ENCODE measurements around the gene RANGRF.

The RANGRF gene

DNA sequence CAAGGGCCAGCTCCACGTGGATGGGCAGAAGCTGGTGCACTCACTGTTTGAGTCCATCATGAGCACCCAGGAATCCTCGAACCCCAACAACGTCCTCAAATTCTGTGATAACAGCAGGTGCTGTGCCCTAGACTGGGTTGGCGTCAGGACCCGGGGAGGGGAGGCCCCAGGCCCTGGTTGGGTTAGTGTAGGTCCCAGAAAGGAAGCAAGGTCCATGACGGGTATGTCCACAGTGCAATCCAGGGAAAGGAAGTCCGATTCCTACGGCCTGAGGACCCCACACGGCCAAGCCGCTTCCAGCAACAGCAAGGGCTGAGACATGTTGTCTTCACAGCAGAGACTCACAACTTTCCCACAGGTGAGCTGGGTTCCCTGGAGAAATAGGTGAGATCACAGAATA lies 32.2 kb upstream of the RANGRF start:
- Histone ChIP-seq H3K4me3 (ENCODE audit: insufficient read depth, low read depth, low read length, poor library complexity, severe bottlenecking) (no peak overlapping the region), H3K27me3 (replicated peaks; ENCODE audit: control insufficient read depth, insufficient read depth, low read length, poor library complexity, severe bottlenecking) (no peaks in the 10 kb centered on the region), H3K36me3 (ENCODE audit: control insufficient read depth, insufficient read depth, low read length) (peaks cover 21% of the 10 kb centered on the region), H3K27ac (ENCODE audit: insufficient read depth, low read length, poor library complexity, severe bottlenecking) (no peak overlapping the region), H3K4me1 (ENCODE audit: control insufficient read depth, insufficient read depth, low read length, poor library complexity, severe bottlenecking) (no peaks in the 10 kb centered on the region), H3K9me3 (ENCODE audit: control insufficient read depth, low read length) (no peaks in the 10 kb centered on the region)
- DNase-seq: no peak

DNA sequence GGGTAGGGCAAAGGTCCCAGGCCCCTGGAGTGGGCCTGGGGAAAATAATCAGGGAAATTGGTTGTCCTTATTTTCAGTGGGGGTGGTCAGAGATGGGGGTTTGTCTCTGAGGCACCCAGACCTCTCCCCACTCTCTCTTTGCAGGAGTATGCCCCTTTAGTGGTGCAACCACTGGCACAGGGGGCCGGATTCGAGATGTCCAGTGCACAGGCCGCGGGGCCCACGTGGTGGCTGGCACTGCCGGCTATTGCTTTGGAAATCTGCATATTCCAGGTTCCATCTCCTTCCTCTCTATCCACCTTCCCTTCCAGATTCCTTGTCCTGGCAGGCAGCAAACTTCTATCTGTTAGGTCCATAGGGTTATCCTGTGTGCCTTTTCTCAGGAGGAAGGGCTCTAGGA lies 31.8 kb upstream of the RANGRF start:
- no peak for DNase-seq
- Histone ChIP-seq H3K27ac (ENCODE audit: insufficient read depth, low read length, poor library complexity, severe bottlenecking) (no peak overlapping the region), H3K4me3 (ENCODE audit: insufficient read depth, low read depth, low read length, poor library complexity, severe bottlenecking) (no peak overlapping the region), H3K27me3 (replicated peaks; ENCODE audit: control insufficient read depth, insufficient read depth, low read length, poor library complexity, severe bottlenecking) (no peaks in the 10 kb centered on the region), H3K36me3 (ENCODE audit: control insufficient read depth, insufficient read depth, low read length) (peaks cover 21% of the 10 kb centered on the region), H3K4me1 (ENCODE audit: control insufficient read depth, insufficient read depth, low read length, poor library complexity, severe bottlenecking) (no peaks in the 10 kb centered on the region), H3K9me3 (ENCODE audit: control insufficient read depth, low read length) (no peaks in the 10 kb centered on the region)

DNA sequence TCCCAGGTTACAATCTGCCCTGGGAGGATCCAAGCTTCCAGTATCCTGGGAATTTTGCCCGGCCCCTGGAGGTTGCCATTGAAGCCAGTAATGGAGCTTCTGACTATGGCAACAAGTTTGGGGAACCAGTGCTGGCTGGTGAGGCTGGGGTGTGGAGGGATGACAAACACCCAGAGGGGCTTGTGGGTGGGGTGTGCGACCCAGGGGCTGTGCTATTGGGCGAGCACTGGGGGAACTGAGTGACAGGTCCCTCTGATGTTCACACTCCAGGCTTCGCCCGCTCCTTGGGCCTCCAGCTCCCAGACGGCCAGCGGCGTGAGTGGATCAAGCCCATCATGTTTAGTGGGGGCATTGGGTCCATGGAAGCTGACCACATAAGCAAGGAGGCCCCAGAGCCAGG lies 30.7 kb upstream of the RANGRF start:
- no peaks in the 10 kb centered on the region for H3K27me3 ChIP-seq (replicated peaks; ENCODE audit: control insufficient read depth, insufficient read depth, low read length, poor library complexity, severe bottlenecking)
- H3K4me1 ChIP-seq (ENCODE audit: control insufficient read depth, insufficient read depth, low read length, poor library complexity, severe bottlenecking): no peaks in the 10 kb centered on the region
- H3K36me3 ChIP-seq (ENCODE audit: control insufficient read depth, insufficient read depth, low read length): peaks cover 22% of the 10 kb centered on the region
- no peak overlapping the region for H3K27ac ChIP-seq (ENCODE audit: insufficient read depth, low read length, poor library complexity, severe bottlenecking)
- no peak for DNase-seq
- H3K4me3 ChIP-seq (ENCODE audit: insufficient read depth, low read depth, low read length, poor library complexity, severe bottlenecking): no peak overlapping the region
- no peaks in the 10 kb centered on the region for H3K9me3 ChIP-seq (ENCODE audit: control insufficient read depth, low read length)

DNA sequence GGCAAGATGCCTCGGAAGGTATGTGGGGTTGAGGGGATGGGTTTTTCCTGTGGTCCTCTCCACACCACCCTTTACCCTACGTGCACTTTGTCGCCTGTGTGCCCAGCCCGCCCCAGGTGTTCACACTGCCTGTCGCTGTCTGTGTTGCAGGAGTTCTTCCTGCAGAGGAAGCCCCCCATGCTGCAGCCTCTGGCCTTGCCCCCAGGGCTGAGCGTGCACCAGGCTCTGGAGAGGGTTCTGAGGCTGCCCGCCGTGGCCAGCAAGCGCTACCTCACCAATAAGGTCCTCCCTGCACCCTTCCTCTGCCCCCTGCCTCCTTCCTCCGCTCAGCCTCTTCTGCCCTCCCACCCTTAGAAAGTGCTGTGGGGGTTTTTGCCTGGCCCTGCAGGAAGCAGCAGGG lies 24.1 kb upstream of the RANGRF start:
- Histone ChIP-seq H3K27me3 (replicated peaks; ENCODE audit: control insufficient read depth, insufficient read depth, low read length, poor library complexity, severe bottlenecking) (no peaks in the 10 kb centered on the region), H3K27ac (ENCODE audit: insufficient read depth, low read length, poor library complexity, severe bottlenecking) (no peak overlapping the region), H3K4me3 (ENCODE audit: insufficient read depth, low read depth, low read length, poor library complexity, severe bottlenecking) (no peak overlapping the region), H3K9me3 (ENCODE audit: control insufficient read depth, low read length) (no peaks in the 10 kb centered on the region), H3K4me1 (ENCODE audit: control insufficient read depth, insufficient read depth, low read length, poor library complexity, severe bottlenecking) (no peaks in the 10 kb centered on the region), H3K36me3 (ENCODE audit: control insufficient read depth, insufficient read depth, low read length) (peaks cover 31% of the 10 kb centered on the region)
- no peak for DNase-seq

DNA sequence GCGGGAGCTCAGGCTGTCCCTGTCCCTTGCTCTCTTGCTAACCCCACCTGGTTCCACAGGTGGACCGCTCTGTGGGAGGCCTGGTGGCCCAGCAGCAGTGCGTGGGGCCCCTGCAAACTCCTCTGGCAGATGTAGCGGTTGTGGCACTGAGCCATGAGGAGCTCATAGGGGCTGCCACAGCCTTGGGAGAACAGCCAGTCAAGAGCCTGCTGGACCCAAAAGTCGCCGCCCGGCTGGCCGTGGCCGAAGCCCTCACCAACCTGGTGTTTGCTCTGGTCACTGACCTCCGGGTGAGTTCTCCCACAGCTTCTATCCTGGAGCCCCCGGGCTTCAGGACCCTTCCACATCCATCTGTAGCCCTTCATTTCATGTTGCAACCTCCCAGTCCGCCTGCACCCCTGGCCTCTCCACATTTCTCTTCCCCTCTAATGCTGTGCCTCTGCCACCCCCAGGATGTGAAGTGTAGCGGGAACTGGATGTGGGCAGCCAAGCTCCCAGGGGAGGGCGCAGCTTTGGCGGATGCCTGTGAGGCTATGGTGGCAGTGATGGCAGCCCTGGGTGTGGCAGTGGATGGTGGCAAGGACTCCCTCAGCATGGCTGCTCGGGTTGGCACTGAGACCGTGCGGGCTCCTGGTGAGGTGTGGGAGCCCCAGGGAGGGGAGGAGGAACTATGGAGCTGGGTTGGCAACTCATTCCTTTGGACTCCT lies 23.5 kb upstream of the RANGRF start:
- no peaks in the 10 kb centered on the region for H3K4me1 ChIP-seq (ENCODE audit: control insufficient read depth, insufficient read depth, low read length, poor library complexity, severe bottlenecking)

DNA sequence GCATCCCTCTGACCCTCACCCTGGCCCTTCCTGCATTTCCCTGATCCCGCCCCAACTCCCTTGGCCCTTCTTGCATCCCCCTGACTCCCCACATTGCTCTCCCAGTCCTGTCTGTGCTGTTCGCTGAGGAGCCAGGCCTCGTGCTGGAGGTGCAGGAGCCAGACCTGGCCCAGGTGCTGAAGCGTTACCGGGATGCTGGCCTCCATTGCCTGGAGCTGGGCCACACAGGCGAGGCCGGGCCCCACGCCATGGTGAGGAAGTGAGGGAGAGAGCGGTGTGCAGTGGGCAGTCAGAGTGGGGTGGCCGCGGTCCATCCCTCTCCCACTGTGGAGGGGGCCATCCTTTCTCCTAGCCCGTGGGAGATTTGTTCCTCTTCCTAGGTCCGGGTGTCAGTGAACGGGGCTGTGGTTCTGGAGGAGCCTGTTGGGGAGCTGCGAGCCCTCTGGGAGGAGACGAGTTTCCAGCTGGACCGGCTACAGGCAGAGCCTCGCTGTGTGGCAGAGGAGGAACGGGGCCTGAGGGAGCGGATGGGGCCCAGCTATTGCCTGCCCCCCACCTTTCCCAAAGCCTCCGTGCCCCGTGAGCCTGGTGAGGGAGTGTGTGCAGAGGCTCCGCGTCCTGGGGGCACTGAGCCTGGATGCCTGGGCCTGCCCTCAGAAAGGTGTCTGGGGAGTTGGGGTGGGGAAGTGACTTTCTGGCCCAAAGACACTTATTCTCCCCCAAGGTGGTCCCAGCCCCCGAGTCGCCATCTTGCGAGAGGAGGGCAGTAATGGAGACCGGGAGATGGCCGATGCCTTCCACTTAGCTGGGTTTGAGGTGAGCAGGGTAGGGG lies 21.6 kb upstream of the RANGRF start:
- Histone ChIP-seq H3K4me1 (ENCODE audit: control insufficient read depth, insufficient read depth, low read length, poor library complexity, severe bottlenecking) (no peaks in the 10 kb centered on the region), H3K9me3 (ENCODE audit: control insufficient read depth, low read length) (no peaks in the 10 kb centered on the region), H3K27ac (ENCODE audit: insufficient read depth, low read length, poor library complexity, severe bottlenecking) (no peak overlapping the region), H3K36me3 (ENCODE audit: control insufficient read depth, insufficient read depth, low read length) (peaks cover 31% of the 10 kb centered on the region), H3K27me3 (replicated peaks; ENCODE audit: control insufficient read depth, insufficient read depth, low read length, poor library complexity, severe bottlenecking) (no peaks in the 10 kb centered on the region), H3K4me3 (ENCODE audit: insufficient read depth, low read depth, low read length, poor library complexity, severe bottlenecking) (no peak overlapping the region)
- DNase-seq: no peak

More for the DNA sequence above, 23.5 kb upstream of the RANGRF start:
- H3K27me3 ChIP-seq (replicated peaks; ENCODE audit: control insufficient read depth, insufficient read depth, low read length, poor library complexity, severe bottlenecking): no peaks in the 10 kb centered on the region
- no peak for DNase-seq
- H3K36me3 ChIP-seq (ENCODE audit: control insufficient read depth, insufficient read depth, low read length): peaks cover 31% of the 10 kb centered on the region
- H3K9me3 ChIP-seq (ENCODE audit: control insufficient read depth, low read length): no peaks in the 10 kb centered on the region
- no peak overlapping the region for H3K4me3 ChIP-seq (ENCODE audit: insufficient read depth, low read depth, low read length, poor library complexity, severe bottlenecking)
- H3K27ac ChIP-seq (ENCODE audit: insufficient read depth, low read length, poor library complexity, severe bottlenecking): no peak overlapping the region

DNA sequence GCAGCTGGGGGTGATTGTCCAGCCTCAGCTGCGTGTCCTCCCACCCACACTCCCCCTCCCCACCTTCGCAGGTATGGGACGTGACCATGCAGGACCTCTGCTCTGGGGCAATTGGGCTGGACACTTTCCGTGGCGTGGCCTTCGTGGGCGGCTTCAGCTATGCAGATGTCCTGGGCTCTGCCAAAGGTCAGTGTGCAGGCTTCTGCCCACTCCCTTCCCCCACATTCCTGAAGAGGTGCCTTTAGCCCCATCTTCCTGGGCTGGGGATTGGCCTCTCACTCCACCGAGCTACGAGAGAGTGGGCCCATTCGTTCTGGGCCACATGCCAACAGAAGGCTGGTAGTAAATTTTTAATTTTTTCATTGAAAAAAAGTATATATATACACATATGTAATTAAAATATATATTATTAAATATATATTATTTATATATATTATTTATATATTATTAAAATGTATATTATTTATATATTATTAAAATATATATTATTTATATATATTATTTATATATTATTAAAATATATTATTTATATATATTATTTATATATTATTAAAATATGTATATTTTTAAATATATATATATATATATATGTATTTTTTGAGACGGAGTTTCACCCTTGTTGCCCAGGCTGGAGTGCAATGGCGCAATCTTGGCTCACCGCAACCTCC lies 20.9 kb upstream of the RANGRF start:
- no peaks in the 10 kb centered on the region for H3K4me1 ChIP-seq (ENCODE audit: control insufficient read depth, insufficient read depth, low read length, poor library complexity, severe bottlenecking)
- no peak overlapping the region for H3K27ac ChIP-seq (ENCODE audit: insufficient read depth, low read length, poor library complexity, severe bottlenecking)
- H3K4me3 ChIP-seq (ENCODE audit: insufficient read depth, low read depth, low read length, poor library complexity, severe bottlenecking): no peak overlapping the region
- H3K9me3 ChIP-seq (ENCODE audit: control insufficient read depth, low read length): no peaks in the 10 kb centered on the region
- peaks cover 31% of the 10 kb centered on the region for H3K36me3 ChIP-seq (ENCODE audit: control insufficient read depth, insufficient read depth, low read length)
- H3K27me3 ChIP-seq (replicated peaks; ENCODE audit: control insufficient read depth, insufficient read depth, low read length, poor library complexity, severe bottlenecking): no peaks in the 10 kb centered on the region
- no peak for DNase-seq

DNA sequence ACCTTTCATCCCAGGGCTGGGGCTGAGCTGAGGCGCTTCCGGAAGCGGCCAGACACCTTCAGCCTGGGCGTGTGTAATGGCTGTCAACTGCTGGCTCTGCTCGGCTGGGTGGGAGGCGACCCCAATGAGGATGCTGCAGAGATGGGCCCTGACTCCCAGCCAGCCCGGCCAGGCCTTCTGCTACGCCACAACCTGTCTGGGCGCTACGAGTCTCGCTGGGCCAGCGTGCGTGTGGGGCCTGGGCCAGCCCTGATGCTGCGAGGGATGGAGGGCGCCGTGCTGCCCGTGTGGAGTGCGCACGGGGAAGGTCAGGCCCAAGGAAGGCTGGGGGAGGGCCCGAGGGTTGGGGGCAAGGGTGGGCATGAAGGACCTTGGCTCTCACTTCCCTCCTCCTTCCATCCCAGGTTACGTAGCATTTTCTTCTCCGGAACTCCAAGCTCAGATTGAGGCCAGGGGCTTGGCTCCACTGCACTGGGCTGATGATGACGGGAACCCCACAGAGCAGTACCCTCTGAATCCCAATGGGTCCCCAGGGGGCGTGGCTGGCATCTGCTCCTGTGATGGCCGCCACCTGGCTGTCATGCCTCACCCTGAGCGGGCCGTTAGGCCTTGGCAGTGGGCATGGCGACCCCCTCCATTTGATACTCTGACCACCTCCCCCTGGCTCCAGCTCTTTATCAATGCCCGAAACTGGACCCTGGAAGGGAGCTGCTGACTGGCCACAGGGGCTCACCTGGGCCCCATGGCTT lies 19.7 kb upstream of the RANGRF start:
- DNase-seq: no peak
- Histone ChIP-seq H3K27me3 (replicated peaks; ENCODE audit: control insufficient read depth, insufficient read depth, low read length, poor library complexity, severe bottlenecking) (no peaks in the 10 kb centered on the region), H3K4me3 (ENCODE audit: insufficient read depth, low read depth, low read length, poor library complexity, severe bottlenecking) (no peak overlapping the region), H3K9me3 (ENCODE audit: control insufficient read depth, low read length) (no peaks in the 10 kb centered on the region), H3K36me3 (ENCODE audit: control insufficient read depth, insufficient read depth, low read length) (peaks cover 21% of the 10 kb centered on the region), H3K27ac (ENCODE audit: insufficient read depth, low read length, poor library complexity, severe bottlenecking) (no peak overlapping the region), H3K4me1 (ENCODE audit: control insufficient read depth, insufficient read depth, low read length, poor library complexity, severe bottlenecking) (no peaks in the 10 kb centered on the region)

DNA sequence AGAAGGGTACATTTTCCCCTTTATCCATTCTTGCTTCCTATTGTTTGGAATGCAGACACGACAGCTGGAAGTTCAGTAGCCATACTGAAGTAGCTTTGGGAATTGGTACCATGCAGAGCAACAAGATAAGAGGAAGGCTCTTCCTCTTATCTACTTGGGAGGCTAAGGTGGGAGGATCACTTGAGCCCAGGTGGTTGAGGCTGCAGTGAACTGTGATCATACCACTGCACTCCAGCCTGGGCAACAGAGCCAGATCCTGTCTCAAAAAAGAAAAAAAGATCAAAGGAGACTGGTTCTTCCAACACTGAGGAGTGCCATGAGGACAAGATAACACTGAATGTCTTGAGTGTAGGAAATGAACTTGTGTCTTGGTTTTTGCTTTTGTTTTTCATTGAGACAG lies 16.0 kb upstream of the RANGRF start:
- H3K4me1 ChIP-seq (ENCODE audit: control insufficient read depth, insufficient read depth, low read length, poor library complexity, severe bottlenecking): no peaks in the 10 kb centered on the region

More for the DNA sequence above, 16.0 kb upstream of the RANGRF start:
- Histone ChIP-seq H3K9me3 (ENCODE audit: control insufficient read depth, low read length) (no peaks in the 10 kb centered on the region), H3K27ac (ENCODE audit: insufficient read depth, low read length, poor library complexity, severe bottlenecking) (no peak overlapping the region), H3K4me3 (ENCODE audit: insufficient read depth, low read depth, low read length, poor library complexity, severe bottlenecking) (no peak overlapping the region), H3K27me3 (replicated peaks; ENCODE audit: control insufficient read depth, insufficient read depth, low read length, poor library complexity, severe bottlenecking) (no peaks in the 10 kb centered on the region), H3K36me3 (ENCODE audit: control insufficient read depth, insufficient read depth, low read length) (no peaks in the 10 kb centered on the region)
- DNase-seq: no peak
